Measurements from ENCODE around the gene NACA2.

DNA sequence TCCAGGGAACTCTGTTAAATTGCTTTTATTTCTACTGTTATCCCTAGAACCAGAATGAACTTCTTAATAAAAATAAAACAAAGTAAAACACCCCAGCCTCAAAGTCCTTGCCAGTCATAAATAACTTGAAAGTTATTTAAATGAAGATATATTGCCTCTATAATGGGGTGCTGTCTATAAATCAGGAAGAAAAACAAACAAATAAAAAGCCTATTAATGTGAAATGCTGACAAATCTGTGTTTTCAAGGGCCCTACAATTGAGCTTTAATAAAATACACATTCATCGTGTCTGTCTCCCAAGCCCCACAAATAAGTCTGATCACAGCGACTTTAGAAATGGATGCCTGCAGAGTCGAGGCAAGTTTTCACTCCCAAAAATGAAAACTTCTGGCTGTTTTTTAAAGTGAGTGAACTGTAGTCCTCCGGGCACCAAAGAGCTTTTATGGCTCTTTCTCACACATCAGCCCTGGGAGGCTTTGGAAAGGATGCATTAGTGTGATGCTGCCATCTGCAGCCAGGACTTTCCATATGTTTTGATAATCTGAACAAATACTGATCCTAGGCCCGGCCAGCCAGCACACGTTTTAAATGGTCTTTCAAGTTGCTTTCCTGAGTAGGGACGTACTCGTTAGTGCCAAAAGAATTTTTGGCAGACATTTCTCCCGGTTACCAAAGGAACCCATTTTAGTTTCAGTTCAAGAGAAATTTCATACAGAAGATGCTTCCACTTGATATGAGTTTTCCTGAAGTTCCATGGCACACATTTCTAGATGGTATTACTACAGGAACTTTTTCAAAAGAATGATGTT is 16.3 kb downstream of the NACA2 start:
- TF ChIP-seq, protein P1, sequence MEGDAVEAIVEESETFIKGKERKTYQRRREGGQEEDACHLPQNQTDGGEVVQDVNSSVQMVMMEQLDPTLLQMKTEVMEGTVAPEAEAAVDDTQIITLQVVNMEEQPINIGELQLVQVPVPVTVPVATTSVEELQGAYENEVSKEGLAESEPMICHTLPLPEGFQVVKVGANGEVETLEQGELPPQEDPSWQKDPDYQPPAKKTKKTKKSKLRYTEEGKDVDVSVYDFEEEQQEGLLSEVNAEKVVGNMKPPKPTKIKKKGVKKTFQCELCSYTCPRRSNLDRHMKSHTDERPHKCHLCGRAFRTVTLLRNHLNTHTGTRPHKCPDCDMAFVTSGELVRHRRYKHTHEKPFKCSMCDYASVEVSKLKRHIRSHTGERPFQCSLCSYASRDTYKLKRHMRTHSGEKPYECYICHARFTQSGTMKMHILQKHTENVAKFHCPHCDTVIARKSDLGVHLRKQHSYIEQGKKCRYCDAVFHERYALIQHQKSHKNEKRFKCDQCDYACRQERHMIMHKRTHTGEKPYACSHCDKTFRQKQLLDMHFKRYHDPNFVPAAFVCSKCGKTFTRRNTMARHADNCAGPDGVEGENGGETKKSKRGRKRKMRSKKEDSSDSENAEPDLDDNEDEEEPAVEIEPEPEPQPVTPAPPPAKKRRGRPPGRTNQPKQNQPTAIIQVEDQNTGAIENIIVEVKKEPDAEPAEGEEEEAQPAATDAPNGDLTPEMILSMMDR (conservative IDR thresholded peaks at IDR 0.05; ENCODE audit: low read length), result peak; percentile 50
- no peak for TF ChIP-seq EZH2phosphoT487 (IDR thresholded peaks at IDR 0.05; ENCODE audit: borderline replicate concordance)

Data from Loucy (cell line).